Gastroesophageal sphincter (tissue), 4 donors: ENCODE measurements around the gene CMIP. TPM values are rescaled to one million over a fixed set of nuclear protein-coding genes. Genes with fewer than 3 reads are reported as not detected.

Experiments used
- ATAC-seq: fragments of 150-250 bp; one replicate; pipeline ENCODE4 v1.9.1; 2016; ENCODE audit warnings: mild to moderate bottlenecking, moderate library complexity
- H3K27ac ChIP-seq, 4 donors: fragments of 200-600 bp; sonication (generic) in 3 of 4; 1 replicate in 3 of 4; 2 replicates in 1 of 4; pipeline ENCODE4 v1.5.1; 2016 to 2019
- H3K27me3 ChIP-seq: fragments of 200-600 bp; sonication (generic); one replicate; pipeline ENCODE4 v1.5.1; 2019
- H3K36me3 ChIP-seq, 2 donors: fragments of 200-600 bp; sonication (generic); one replicate each; pipeline ENCODE4 v1.5.1; 2019; ENCODE audit warnings: control low read depth in 1 of 2
- H3K4me1 ChIP-seq, 3 donors: fragments of 200-600 bp; sonication (generic); 1 replicate in 2 of 3; 2 replicates in 1 of 3; pipeline ENCODE4 v1.5.1; 2016 to 2019; ENCODE audit warnings: control low read depth in 2 of 3
- H3K4me3 ChIP-seq, 2 donors: fragments of 200-600 bp; sonication (generic); one replicate each; pipeline ENCODE4 v1.5.1; 2019; ENCODE audit warnings: mild to moderate bottlenecking in 1 of 2, moderate library complexity in 1 of 2
- H3K9me3 ChIP-seq, 3 donors: fragments of 200-600 bp; sonication (generic); one replicate each; pipeline ENCODE4 v1.5.1; 2017 to 2019; ENCODE audit warnings: control low read depth in 2 of 3
- CTCF ChIP-seq, 4 experiments: fragments of 200-600 bp in 2 of 4; fragments of 450-650 bp in 2 of 4; sonication (generic) in 1 of 4; IDR thresholded peaks; one replicate each; pipeline ENCODE4 v1.5.1; 2017 to 2019; ENCODE audit warnings: antibody characterized with exemption in 4 of 4, mild to moderate bottlenecking in 2 of 4, moderate library complexity in 2 of 4
- EP300 ChIP-seq: sonication (generic); formaldehyde crosslinking; IDR thresholded peaks from one replicate; pipeline ENCODE4 v1.6.1; 2017; ENCODE audit warnings: antibody characterized with exemption, mild to moderate bottlenecking
- POLR2A ChIP-seq, 2 donors: fragments of 450-650 bp; IDR thresholded peaks; one replicate each; pipeline ENCODE4 v1.6.1; 2017; ENCODE audit warnings: antibody characterized with exemption in 2 of 2, mild to moderate bottlenecking in 2 of 2, moderate library complexity in 1 of 2
- POLR2AphosphoS5 ChIP-seq: sonication (generic); formaldehyde crosslinking; IDR thresholded peaks from one replicate; pipeline ENCODE4 v1.6.1; 2017; ENCODE audit warnings: antibody characterized with exemption
- WGBS, 2 donors: methylation state at CpG; one replicate each; pipeline ENCODE4 v1.1.5; 2018; ENCODE audit warnings: low coverage in 1 of 2; 5-methylcytosine and 5-hydroxymethylcytosine counted together
- total RNA-seq, 4 donors: library from RNA; depleted of rRNA; stranded (reverse); fragments of >200 nt; gene quantifications; one replicate each; pipeline ENCODE4 v1.1.0, GENCODE V29; 2016

Gene CMIP
- total RNA-seq, 4 donors from 2014 or later = 13.4 to 24.0 (median 19.2) TPM

GRCh38 chr16:81602256-81602776 lies 157.7 kb downstream of the CMIP start:
- TF ChIP-seq POLR2A (IDR thresholded peaks at IDR 0.05) = no peak
- TF ChIP-seq EP300 = no peak
- no peak for TF ChIP-seq CTCF (IDR thresholded peaks at IDR 0.05)
- H3K4me1 ChIP-seq = peaks cover 0 to 27% (median 9%) of the 10 kb centered on the region in 3 donors
- ATAC-seq = no peak
- no peak overlapping the region for H3K4me3 ChIP-seq
- 85% methylated on average over 8 to 13 of the region's 13 CpGs for WGBS, 2 donors
- H3K27ac ChIP-seq = peak overlapping the region in 1 of 4 donors; percentile 9
- no peaks in the 10 kb centered on the region for H3K9me3 ChIP-seq
- no peaks in the 10 kb centered on the region for H3K27me3 ChIP-seq
- peaks cover 0 to 3% of the 10 kb centered on the region in 2 donors for H3K36me3 ChIP-seq

GRCh38 chr16:81602792-81603191 lies 158.2 kb downstream of the CMIP start:
- no peaks in the 10 kb centered on the region for H3K9me3 ChIP-seq
- H3K36me3 ChIP-seq = peaks cover 0 to 8% of the 10 kb centered on the region in 2 donors
- H3K27me3 ChIP-seq = no peaks in the 10 kb centered on the region
- H3K4me3 ChIP-seq = no peak overlapping the region
- H3K4me1 ChIP-seq = peaks cover 0 to 27% (median 9%) of the 10 kb centered on the region in 3 donors
- TF ChIP-seq POLR2AphosphoS5 (no peak), POLR2A (IDR thresholded peaks at IDR 0.05) (no peak), EP300 (no peak), CTCF (IDR thresholded peaks at IDR 0.05) (no peak)
- ATAC-seq = no peak
- WGBS, 2 donors = 79 to 97% methylated on average over 3 to 5 of the region's 11 CpGs
- peak overlapping the region in 1 of 4 donors; percentile 9 for H3K27ac ChIP-seq

GRCh38 chr16:81604960-81605383 lies 160.4 kb downstream of the CMIP start:
- Histone ChIP-seq H3K27ac (no peak overlapping the region), H3K9me3 (no peaks in the 10 kb centered on the region), H3K36me3 (peaks cover 0 to 17% of the 10 kb centered on the region in 2 donors), H3K27me3 (no peaks in the 10 kb centered on the region), H3K4me1 (peaks cover 0 to 45% (median 25%) of the 10 kb centered on the region in 3 donors), H3K4me3 (no peak overlapping the region)
- TF ChIP-seq CTCF (IDR thresholded peaks at IDR 0.05) (no peak), POLR2A (IDR thresholded peaks at IDR 0.05) (no peak), EP300 (no peak), POLR2AphosphoS5 (no peak)
- 75 to 80% methylated on average over 4 to 6 of the region's 8 CpGs for WGBS, 2 donors
- no peak for ATAC-seq

GRCh38 chr16:81606039-81606438 lies 161.4 kb downstream of the CMIP start:
- no peak overlapping the region for H3K4me3 ChIP-seq
- peaks cover 0 to 17% of the 10 kb centered on the region in 2 donors for H3K36me3 ChIP-seq
- WGBS, 2 donors = 100% methylated on average over 2 of the region's 4 CpGs; no CpG with 5 or more reads in 1 of the 2 donors
- TF ChIP-seq EP300 = no peak
- TF ChIP-seq CTCF (IDR thresholded peaks at IDR 0.05) = no peak
- no peak for TF ChIP-seq POLR2AphosphoS5
- TF ChIP-seq POLR2A (IDR thresholded peaks at IDR 0.05) = no peak
- ATAC-seq = no peak
- H3K27ac ChIP-seq = no peak overlapping the region
- no peaks in the 10 kb centered on the region for H3K27me3 ChIP-seq
- H3K9me3 ChIP-seq = no peaks in the 10 kb centered on the region
- H3K4me1 ChIP-seq = peaks cover 0 to 45% (median 33%) of the 10 kb centered on the region in 3 donors

GRCh38 chr16:81607006-81607405 lies 162.4 kb downstream of the CMIP start:
- 85 to 90% methylated on average over 4 to 11 of the region's 12 CpGs for WGBS, 2 donors
- ATAC-seq = no peak

More at GRCh38 chr16:81607006-81607405, 162.4 kb downstream of the CMIP start:
- H3K27me3 ChIP-seq = no peaks in the 10 kb centered on the region
- peaks cover 0 to 17% of the 10 kb centered on the region in 2 donors for H3K36me3 ChIP-seq
- peaks cover 0 to 45% (median 26%) of the 10 kb centered on the region in 3 donors for H3K4me1 ChIP-seq
- H3K9me3 ChIP-seq = no peaks in the 10 kb centered on the region
- TF ChIP-seq EP300 (no peak), CTCF (IDR thresholded peaks at IDR 0.05) (no peak), POLR2A (IDR thresholded peaks at IDR 0.05) (no peak), POLR2AphosphoS5 (no peak)
- no peak overlapping the region for H3K27ac ChIP-seq
- no peak overlapping the region for H3K4me3 ChIP-seq
